KMS-11 (cell line): Measurements from ENCODE around the gene FOXP1.

ENCODE experiments used
- H2AFZ ChIP-seq: fragments of 200-600 bp; sonication (generic); 2 replicates; pipeline ENCODE4 v1.6.1; 2016; ENCODE audit warnings: antibody characterized with exemption, mixed run types, low read depth
- H3K27ac ChIP-seq: fragments of 200-600 bp; sonication (generic); 2 replicates; pipeline ENCODE4 v1.6.1; 2016; ENCODE audit warnings: mild to moderate bottlenecking, mixed run types
- H3K27me3 ChIP-seq: fragments of 200-600 bp; sonication (generic); 2 replicates; pipeline ENCODE4 v1.6.1; 2017; ENCODE audit warnings: mild to moderate bottlenecking, low read depth, mixed run types, moderate library complexity; ENCODE audit not compliant: insufficient read depth
- H3K36me3 ChIP-seq: fragments of 200-600 bp; sonication (generic); 2 replicates; pipeline ENCODE4 v1.6.1; 2017; ENCODE audit warnings: mild to moderate bottlenecking, mixed run types; ENCODE audit not compliant: insufficient read depth
- H3K4me1 ChIP-seq: fragments of 200-600 bp; sonication (generic); 2 replicates; pipeline ENCODE4 v1.6.1; 2016; ENCODE audit warnings: mild to moderate bottlenecking, low read depth, mixed run types; ENCODE audit not compliant: poor library complexity, severe bottlenecking
- H3K4me2 ChIP-seq: fragments of 200-600 bp; sonication (generic); 2 replicates; pipeline ENCODE4 v1.7.0; 2016; ENCODE audit warnings: mild to moderate bottlenecking, mixed run types
- H3K4me3 ChIP-seq: fragments of 200-600 bp; sonication (generic); IDR thresholded peaks from 2 replicates; pipeline ENCODE4 v1.6.1; 2017; ENCODE audit warnings: low read depth, low read length, mixed read lengths; ENCODE audit not compliant: insufficient read depth
- H3K79me2 ChIP-seq: fragments of 200-600 bp; sonication (generic); 2 replicates; pipeline ENCODE4 v1.6.1; 2016; ENCODE audit warnings: low read depth, mixed run types; ENCODE audit not compliant: insufficient read depth
- H3K9ac ChIP-seq: fragments of 200-600 bp; sonication (generic); 2 replicates; pipeline ENCODE4 v1.6.1; 2016; ENCODE audit warnings: mild to moderate bottlenecking, mixed run types
- H4K20me1 ChIP-seq: fragments of 200-600 bp; sonication (generic); 2 replicates; pipeline ENCODE4 v1.6.1; 2016; ENCODE audit warnings: mild to moderate bottlenecking, mixed run types; ENCODE audit not compliant: insufficient read depth
- TF ChIP-seq, protein P1 (sequence below): fragments of 200-600 bp; sonication (generic); conservative IDR thresholded peaks from 2 replicates; pipeline ENCODE4 v1.6.1; 2017; ENCODE audit warnings: low read depth, mild to moderate bottlenecking, antibody characterized with exemption, low read length, moderate library complexity, mixed read lengths

The FOXP1 gene

GRCh38 chr3:71578054-71578751 lies 5.3 kb downstream of the FOXP1 start:
- TF ChIP-seq, protein P1, sequence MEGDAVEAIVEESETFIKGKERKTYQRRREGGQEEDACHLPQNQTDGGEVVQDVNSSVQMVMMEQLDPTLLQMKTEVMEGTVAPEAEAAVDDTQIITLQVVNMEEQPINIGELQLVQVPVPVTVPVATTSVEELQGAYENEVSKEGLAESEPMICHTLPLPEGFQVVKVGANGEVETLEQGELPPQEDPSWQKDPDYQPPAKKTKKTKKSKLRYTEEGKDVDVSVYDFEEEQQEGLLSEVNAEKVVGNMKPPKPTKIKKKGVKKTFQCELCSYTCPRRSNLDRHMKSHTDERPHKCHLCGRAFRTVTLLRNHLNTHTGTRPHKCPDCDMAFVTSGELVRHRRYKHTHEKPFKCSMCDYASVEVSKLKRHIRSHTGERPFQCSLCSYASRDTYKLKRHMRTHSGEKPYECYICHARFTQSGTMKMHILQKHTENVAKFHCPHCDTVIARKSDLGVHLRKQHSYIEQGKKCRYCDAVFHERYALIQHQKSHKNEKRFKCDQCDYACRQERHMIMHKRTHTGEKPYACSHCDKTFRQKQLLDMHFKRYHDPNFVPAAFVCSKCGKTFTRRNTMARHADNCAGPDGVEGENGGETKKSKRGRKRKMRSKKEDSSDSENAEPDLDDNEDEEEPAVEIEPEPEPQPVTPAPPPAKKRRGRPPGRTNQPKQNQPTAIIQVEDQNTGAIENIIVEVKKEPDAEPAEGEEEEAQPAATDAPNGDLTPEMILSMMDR: no peak
- no peaks in the 10 kb centered on the region for H4K20me1 ChIP-seq
- no peaks in the 10 kb centered on the region for H3K27me3 ChIP-seq
- H3K79me2 ChIP-seq: no peaks in the 10 kb centered on the region
- no peak overlapping the region for H3K4me2 ChIP-seq
- H2AFZ ChIP-seq: no peak overlapping the region
- H3K4me3 ChIP-seq: no peak overlapping the region
- H3K9ac ChIP-seq: no peak overlapping the region
- H3K36me3 ChIP-seq: no peaks in the 10 kb centered on the region
- H3K27ac ChIP-seq: no peak overlapping the region
- no peaks in the 10 kb centered on the region for H3K4me1 ChIP-seq

DNA sequence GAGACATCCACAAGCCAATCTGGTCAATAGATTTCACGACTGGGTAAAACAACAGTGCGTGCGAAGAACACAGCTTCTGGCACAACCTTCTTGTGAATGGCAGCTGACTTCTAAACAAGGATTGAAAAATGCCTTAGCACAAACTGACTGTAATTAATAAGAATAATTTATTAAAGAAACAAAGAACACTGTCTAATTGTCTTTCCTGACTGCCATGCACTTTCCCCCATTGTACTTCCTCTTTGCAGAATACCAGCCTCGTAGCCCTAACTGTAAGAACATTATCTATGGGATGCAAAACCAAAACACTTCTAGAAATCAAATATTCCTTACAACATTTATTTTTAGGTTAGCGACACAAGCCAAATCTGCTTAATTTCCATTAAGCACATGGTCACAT lies 6.5 kb downstream of the FOXP1 start:
- Histone ChIP-seq H2AFZ (no peak overlapping the region), H3K27ac (no peak overlapping the region), H3K4me1 (no peaks in the 10 kb centered on the region), H3K4me3 (no peak overlapping the region), H3K36me3 (no peaks in the 10 kb centered on the region), H4K20me1 (no peaks in the 10 kb centered on the region), H3K79me2 (no peaks in the 10 kb centered on the region), H3K4me2 (no peak overlapping the region), H3K27me3 (no peaks in the 10 kb centered on the region), H3K9ac (no peak overlapping the region)
- TF ChIP-seq, protein P1: no peak

DNA sequence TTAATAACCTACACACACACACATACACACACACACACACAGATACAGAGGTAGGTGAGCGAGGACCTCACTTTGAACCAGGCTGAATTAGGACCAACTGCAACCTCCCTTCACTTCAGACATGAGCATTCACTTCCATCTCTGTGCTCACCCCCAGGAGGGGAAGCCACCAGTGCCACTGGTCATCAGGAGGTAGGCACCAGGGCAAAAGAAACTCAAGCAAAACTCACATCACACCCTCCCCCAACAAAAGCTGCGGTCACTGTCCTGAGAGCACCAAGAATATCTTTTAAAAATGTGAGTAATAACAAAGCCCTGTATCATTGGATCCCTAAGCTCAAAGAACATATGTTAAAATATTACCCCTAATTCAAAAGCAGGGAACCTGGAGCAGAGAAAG lies 8.1 kb downstream of the FOXP1 start:
- Histone ChIP-seq H3K27ac (no peak overlapping the region), H3K79me2 (no peaks in the 10 kb centered on the region), H3K36me3 (no peaks in the 10 kb centered on the region), H3K9ac (no peak overlapping the region), H2AFZ (no peak overlapping the region), H3K4me2 (no peak overlapping the region), H3K4me3 (no peak overlapping the region), H3K27me3 (no peaks in the 10 kb centered on the region), H3K4me1 (no peaks in the 10 kb centered on the region), H4K20me1 (no peaks in the 10 kb centered on the region)
- TF ChIP-seq, protein P1: no peak

GRCh38 chr3:71573181-71573580 lies 10.3 kb downstream of the FOXP1 start:
- TF ChIP-seq, protein P1: no peak
- H3K4me2 ChIP-seq: no peak overlapping the region
- no peaks in the 10 kb centered on the region for H3K79me2 ChIP-seq
- H3K9ac ChIP-seq: no peak overlapping the region
- H2AFZ ChIP-seq: no peak overlapping the region
- H3K4me1 ChIP-seq: no peaks in the 10 kb centered on the region
- H3K36me3 ChIP-seq: no peaks in the 10 kb centered on the region
- no peaks in the 10 kb centered on the region for H3K27me3 ChIP-seq
- no peaks in the 10 kb centered on the region for H4K20me1 ChIP-seq
- no peak overlapping the region for H3K4me3 ChIP-seq
- no peak overlapping the region for H3K27ac ChIP-seq
